ENCODE data around the gene GAN.

GRCh38 chr16:81405702-81406113 lies 90.9 kb downstream of the GAN start:
- no peak for TF ChIP-seq CTCF (IDR thresholded peaks at IDR 0.05; ENCODE audit: low read depth, low read length)
- TF ChIP-seq EZH2phosphoT487 (IDR thresholded peaks at IDR 0.05; ENCODE audit: low read depth) = no peak

Measured in OCI-LY3 (cell line).